GM21786 (cell line): ENCODE results near the gene BPIFB1.

Experiments
- ATAC-seq: cut with Tn5 transposase; IDR thresholded peaks from one replicate; pipeline ENCODE4 v1.9.1; 2021; ENCODE audit not compliant: unreplicated experiment

Gene BPIFB1

DNA sequence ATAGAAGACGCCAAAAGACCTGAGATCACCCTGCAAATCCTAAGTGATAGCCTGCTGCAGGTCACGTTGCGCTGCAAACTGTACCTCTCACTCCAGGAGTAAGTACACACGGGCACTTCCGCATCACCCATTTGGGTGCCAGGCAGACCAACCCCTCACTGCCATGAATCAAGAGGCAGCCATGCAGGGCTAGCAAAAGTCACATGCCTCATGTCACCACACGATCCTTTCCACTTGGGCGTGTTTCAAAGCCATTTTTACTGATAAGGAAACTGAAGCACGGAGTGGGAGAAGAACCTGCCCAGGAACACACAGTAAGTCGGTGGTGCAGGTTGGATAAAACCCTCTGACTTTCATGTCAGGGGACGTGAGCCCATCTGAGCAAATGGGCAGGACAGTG, 37.0 kb downstream of the BPIFB1 start:
- no peak for ATAC-seq

DNA sequence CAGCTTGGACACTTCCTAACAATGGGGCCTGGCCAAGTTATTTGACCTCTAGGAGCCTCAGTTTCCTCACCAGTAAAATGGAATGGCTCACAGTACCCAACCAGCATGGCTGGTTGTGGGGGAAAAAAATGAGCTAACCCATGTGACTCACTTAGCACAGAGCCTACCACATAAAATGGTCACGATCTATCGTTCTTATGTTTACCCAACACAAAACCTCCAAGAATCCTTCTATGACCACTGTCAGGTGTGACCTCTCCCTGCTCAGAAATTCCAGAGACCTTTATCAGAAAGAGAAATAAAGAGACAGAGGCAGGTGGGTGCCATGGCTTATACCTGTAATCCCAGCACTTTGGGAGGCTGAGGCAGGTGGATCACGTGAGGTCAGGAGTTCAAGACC, 39.4 kb downstream of the BPIFB1 start:
- no peak for ATAC-seq

DNA sequence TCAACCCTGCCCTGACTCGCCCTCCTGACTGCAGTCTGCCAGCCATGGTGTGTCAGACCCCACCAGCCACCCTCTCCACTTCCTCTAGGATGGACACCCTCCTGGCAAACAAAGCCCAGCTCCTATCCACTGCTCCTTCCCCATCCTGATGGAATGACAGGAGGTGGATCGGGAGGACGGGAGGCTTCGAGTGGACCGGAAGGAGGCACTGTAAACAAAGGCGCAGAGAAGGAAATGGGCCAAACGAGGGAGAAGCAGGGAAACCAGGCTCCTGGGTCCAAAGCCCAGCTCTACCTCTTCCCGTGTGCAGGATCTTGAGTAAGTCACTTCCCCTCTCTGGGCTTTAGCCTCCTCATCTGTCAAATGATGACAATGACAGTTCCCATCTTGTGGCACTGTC, 40.2 kb downstream of the BPIFB1 start:
- ATAC-seq = no peak

GRCh38 chr20:33325350-33325749, 42.3 kb downstream of the BPIFB1 start:
- no peak for ATAC-seq

DNA sequence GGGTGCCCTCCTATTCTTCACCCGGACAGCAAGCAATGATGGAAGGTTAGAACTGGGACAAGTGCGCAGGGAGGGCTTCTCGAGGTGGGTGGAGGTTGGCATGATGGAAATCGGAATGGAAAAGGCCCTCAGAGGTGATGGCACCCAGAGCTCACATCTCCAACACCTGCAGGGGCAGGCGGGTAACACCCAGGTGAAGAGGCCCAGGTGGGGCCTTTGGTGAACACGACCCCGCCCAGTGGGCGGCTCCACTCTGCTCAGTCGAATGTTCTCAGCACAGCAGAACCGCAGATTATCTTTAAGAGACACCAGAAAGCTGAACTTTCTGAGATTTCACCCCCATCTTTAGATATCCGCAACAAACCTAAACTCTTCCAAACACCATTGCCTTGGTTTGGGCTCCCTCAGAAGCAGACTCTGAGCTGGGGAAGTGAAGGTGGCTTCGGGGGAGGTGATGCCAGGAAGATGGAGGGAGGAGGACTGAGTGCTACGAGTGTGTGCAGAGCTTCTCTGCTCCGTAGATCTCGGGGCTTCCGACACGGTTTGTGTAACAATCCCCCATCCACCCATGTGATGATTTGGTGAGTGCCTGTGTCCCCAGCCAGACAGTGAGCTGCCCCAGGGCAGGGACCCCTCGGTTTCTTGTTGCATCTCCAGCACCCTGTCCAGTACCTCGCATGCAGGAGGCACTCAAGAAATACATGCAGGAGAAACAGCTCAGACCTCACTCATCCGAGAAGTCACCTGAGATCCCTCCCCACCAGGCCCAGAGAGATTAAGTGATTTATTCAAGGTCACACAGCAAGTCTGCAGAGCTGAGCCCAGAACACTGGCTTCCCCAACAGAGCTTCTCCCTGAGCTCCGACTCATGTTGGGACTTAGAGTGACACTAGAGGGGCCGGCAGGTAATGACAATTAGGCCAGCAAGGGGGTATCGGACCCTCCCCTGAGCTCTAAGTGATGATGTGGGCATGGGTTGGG, 45.4 kb downstream of the BPIFB1 start:
- no peak for ATAC-seq

DNA sequence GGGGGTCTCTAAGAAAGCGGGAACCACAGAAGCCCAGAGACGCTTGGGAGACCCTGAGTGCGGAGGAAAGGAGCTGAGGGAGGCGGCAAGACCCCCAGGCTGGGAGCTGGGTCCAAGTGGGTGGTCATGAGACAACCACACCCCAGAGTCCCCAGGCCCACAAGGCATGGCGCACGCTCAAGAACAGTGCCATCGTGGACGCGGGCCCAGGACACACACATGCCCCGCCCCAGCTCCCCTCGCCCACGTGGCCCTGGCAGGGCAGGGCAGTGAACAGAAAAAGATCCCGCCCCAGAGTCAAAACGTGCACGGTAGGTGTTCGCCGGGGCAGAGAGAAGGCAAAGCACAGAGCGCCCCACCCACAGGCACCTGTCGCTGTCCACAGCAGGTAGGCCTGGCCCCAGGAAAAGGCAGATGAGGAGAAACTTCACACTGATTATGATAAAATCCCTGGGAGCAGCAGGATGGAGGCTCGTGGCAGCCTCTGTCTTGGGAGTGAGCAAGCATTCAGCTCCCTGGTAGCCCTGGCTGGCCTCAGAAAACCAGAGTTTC, 50.0 kb downstream of the BPIFB1 start:
- ATAC-seq = no peak

DNA sequence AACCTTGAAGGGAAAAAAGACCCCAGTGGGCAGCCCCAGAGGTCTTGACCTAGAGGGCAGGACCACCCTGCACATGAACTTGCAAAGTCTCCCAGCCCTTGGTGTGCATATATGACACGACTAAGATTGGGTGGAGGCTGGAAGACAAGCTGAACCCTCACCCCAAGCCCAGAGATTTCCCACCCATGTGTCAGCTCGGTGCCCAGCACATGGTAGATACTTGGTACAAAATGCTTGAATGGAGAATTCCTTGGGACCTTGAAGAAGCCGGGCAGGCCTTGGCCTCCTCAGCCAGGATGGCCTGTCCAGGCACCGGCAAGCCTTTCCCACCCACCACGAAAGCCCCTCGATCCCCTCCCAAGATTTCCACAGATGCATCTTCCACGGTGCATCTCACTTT, 50.6 kb downstream of the BPIFB1 start:
- no peak for ATAC-seq

DNA sequence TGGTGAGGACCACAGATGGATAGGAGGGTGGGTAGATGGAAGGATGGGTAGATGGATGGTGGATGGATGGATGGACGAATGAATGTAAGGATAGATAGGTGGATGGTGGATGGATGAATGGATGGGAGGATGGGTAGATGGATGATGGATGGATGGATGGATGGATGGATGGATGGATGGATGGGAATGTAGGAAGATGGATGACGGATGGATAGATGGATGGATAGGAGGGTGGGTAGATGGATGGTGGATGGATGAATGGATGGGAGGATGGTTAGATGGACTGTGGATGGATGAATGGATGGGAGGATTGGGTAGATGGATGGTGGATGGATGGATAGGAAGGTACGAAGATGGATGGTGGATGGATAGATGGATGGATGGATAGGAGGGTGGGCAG, 51.1 kb downstream of the BPIFB1 start:
- no peak for ATAC-seq

DNA sequence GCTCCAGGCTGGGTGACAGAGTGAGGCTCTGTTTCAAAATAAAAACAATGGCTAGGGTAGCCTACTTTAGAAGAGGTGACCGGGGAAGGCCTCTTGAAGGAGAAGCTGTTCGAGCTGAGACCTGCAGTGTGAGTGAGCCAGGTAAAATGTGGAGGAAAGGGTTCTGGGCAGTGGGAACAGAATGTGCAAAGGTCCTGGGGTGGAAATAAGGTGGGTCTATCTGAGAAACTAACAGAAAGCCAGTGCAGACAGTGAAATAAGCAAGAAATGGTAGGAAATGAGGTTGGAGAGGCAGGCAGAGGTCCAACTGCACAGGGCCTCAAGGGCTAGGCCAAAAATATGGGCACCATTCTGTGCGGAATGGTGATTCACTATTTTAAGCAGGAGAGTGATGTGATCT, 53.4 kb downstream of the BPIFB1 start:
- no peak for ATAC-seq

GRCh38 chr20:33337119-33337518, 54.1 kb downstream of the BPIFB1 start:
- ATAC-seq = no peak

- no peak for ATAC-seq
These were observed 54.6 kb downstream of the BPIFB1 start for GRCh38 chr20:33337531-33338165.

GRCh38 chr20:33338467-33339258, 55.6 kb downstream of the BPIFB1 start:
- ATAC-seq = no peak

GRCh38 chr20:33339515-33340058, 56.6 kb downstream of the BPIFB1 start:
- ATAC-seq = no peak

GRCh38 chr20:33343521-33343920, 60.5 kb downstream of the BPIFB1 start:
- no peak for ATAC-seq

- ATAC-seq = no peak
These were observed 62.3 kb downstream of the BPIFB1 start for GRCh38 chr20:33345342-33345741.

DNA sequence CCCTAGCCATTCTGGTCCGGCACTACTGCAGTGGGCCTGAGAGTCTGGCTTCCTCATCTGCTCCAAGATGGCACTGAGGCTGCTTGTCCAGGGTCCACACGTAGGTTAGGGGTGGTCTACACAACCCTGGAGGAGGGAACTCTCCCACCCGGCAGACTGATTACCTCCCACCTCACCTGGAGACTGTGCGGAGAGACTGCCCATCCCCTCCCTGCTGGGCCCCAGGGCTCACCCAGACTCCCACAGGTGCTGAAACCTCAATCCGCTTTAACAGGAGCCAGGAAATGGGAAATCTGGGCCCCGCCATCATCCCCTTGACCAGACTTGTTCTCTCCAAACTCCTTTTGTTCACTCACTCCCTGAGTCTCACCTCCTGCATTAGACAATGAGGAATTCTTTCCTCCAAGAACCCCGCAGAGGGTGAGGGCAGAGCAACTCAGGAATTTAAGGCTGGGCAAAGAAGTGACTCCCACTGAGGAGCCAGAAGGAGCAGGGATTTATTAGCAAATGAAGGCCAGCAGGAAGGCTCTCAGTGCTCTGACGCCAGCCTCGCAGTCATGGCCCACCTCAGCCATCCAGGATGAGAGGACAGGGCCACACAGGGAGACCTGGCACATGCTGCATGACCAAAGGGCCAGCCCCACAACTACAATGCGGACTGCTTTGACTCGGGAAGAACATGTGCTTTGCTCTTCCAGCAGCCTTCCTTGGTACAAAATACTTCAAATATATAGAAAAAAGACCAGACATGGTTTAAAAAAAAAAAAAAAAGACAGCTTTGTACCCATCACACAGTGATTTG, 65.3 kb downstream of the BPIFB1 start:
- ATAC-seq = no peak

GRCh38 chr20:33349493-33349892, 66.5 kb downstream of the BPIFB1 start:
- ATAC-seq = no peak

DNA sequence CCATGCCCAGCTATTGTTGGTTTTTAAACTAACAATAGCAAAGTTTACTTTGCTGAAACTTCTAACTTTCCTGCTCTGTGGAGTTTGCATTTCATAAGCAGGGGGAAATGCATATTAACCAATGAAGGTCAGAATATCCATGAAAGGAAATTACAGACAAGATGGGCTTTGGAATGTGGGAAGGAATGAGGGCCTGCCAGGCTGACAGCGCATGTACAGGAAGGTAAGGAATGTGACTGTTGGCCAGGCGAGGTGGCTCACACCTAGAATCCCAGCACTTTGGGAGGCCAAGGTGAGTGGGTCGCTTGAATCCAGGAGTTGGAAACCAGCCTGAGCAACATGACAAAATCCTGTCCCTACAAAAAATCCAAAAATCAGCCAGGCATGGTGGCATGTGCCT, 68.7 kb downstream of the BPIFB1 start:
- ATAC-seq = no peak

DNA sequence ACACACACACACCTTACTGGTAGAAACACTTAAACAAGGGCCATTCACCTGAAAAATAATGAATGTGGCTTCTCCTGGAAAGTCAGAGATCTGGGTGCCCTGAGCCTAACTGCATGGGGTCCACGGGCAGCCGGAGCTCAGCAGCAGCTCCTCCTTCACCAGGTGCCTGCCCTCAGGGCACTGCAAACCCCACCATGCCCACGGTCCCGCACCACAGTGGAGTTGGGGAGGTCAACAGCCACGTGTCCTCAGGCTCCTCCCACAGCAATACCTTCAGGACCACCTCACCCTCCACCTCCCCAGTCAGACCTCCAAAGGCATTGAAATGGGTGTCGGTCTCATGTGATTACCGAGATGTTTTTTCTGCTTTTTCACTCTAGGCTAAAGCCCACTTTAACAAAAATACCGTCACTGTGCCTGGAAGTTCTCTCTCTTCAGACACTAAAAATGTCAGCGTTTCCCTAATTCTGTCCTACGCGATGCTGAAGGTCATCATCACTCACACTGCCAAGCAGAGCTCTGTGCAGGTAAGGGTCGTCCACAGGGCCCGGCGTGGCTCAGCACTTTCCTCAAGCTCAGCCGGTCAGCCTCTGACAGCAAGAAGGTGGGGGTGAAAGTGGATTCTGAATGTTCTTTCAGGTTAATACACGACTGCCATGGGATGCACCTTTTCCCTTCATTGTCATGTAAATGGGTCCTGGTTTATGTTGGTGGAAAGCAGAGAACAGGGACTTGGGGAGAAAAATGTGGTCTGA, 69.4 kb downstream of the BPIFB1 start:
- no peak for ATAC-seq
